C4-2B (cell line): ENCODE data around the gene SAMM50.

ENCODE experiments used
- CTCF ChIP-seq: fragments of 450-650 bp; conservative IDR thresholded peaks from 2 replicates; pipeline ENCODE4 v1.5.1; 2017; ENCODE audit warnings: mild to moderate bottlenecking
- ZFX ChIP-seq: fragments of 450-650 bp; IDR thresholded peaks from 2 replicates; pipeline ENCODE4 v1.6.1; 2017

- TF ChIP-seq CTCF (no peak), ZFX (no peak)
Measured at GRCh38 chr22:43988960-43989359, 33.7 kb downstream of the SAMM50 start.
